Gastrocnemius medialis (tissue), 4 donors: ENCODE measurements around the gene APPBP2.

ENCODE experiments used
- POLR2A ChIP-seq, 2 donors: fragments of 450-650 bp; IDR thresholded peaks; one replicate each; pipeline ENCODE4 v1.6.1; 2017; ENCODE audit warnings: antibody characterized with exemption in 2 of 2, mild to moderate bottlenecking in 2 of 2, moderate library complexity in 2 of 2
- TF ChIP-seq, protein P1 (sequence below), 5 experiments: fragments of 450-650 bp in 3 of 5; fragments of 200-600 bp in 2 of 5; sonication (generic) in 2 of 5; IDR thresholded peaks in 4 of 5; conservative IDR thresholded peaks in 1 of 5; 1 replicate in 4 of 5; 2 replicates in 1 of 5; pipeline ENCODE4 v1.5.1; 2016 to 2019; ENCODE audit warnings: antibody characterized with exemption in 5 of 5, mild to moderate bottlenecking in 3 of 5, moderate library complexity in 3 of 5

DNA sequence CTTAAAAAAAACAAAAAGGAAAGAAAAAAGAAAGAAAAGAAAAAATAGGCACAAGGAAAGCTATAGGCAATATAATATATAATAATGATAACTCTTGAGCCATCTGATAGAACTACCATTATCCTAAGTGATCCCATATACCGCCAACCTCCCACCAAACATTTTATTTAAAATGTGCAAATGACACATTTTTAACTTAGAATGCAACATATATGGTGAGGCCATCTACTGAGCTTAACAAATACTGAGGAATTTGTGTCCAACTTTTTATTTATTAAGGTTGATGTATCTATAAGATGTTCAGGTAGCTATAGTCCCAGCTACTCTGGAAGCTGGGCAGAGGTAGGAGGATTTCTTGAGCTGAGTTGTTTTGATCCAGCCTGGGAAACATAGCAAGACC, 14.4 kb upstream of the APPBP2 start:
- TF ChIP-seq, protein P1, sequence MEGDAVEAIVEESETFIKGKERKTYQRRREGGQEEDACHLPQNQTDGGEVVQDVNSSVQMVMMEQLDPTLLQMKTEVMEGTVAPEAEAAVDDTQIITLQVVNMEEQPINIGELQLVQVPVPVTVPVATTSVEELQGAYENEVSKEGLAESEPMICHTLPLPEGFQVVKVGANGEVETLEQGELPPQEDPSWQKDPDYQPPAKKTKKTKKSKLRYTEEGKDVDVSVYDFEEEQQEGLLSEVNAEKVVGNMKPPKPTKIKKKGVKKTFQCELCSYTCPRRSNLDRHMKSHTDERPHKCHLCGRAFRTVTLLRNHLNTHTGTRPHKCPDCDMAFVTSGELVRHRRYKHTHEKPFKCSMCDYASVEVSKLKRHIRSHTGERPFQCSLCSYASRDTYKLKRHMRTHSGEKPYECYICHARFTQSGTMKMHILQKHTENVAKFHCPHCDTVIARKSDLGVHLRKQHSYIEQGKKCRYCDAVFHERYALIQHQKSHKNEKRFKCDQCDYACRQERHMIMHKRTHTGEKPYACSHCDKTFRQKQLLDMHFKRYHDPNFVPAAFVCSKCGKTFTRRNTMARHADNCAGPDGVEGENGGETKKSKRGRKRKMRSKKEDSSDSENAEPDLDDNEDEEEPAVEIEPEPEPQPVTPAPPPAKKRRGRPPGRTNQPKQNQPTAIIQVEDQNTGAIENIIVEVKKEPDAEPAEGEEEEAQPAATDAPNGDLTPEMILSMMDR (IDR thresholded peaks at IDR 0.05 in 4 of 5, conservative IDR thresholded peaks at IDR 0.05 in 1 of 5): no peak
- TF ChIP-seq POLR2A (IDR thresholded peaks at IDR 0.05): no peak
